Caco-2 (cell line): Measurements from ENCODE around the gene SALL3. TPM values are rescaled to one million over a fixed set of nuclear protein-coding genes. Genes with fewer than 3 reads are reported as not detected.

Experiments used
- BruUV-seq: library from RNA; stranded (reverse); fragments of 400-500 nt; replicated peaks from 2 replicates; lab custom pipeline; 2021; lab: Mats Ljungman, UMichigan
- CTCF ChIA-PET: fragments of 300-600 bp; sonication (Branson Sonifier 250); formaldehyde crosslinking; loops from one replicate; lab custom pipeline; 2022; ENCODE audit warnings: antibody characterized with exemption; lab: Charles Lee
- POLR2A ChIA-PET: fragments of 300-600 bp; sonication (Branson Sonifier 250); formaldehyde crosslinking; loops from one replicate; lab custom pipeline; 2022; ENCODE audit warnings: antibody characterized with exemption; lab: Charles Lee
- DNase-seq, 2 experiments: peaks; one replicate each; pipeline versions ENCODE4 v3.0.0 to v3.0.0-alpha.2; 2020 to 2022
- H3K27me3 ChIP-seq: replicated peaks from 2 replicates; pipeline ENCODE4 v1.6.0; 2011; ENCODE audit warnings: low read length; ENCODE audit not compliant: control insufficient read depth, insufficient read depth
- H3K36me3 ChIP-seq: 2 replicates; pipeline ENCODE4 v1.5.1; 2011; ENCODE audit warnings: low read length; ENCODE audit not compliant: control insufficient read depth, insufficient read depth
- H3K4me1 ChIP-seq: fragments of 250-450 bp; sonication (Bioruptor Pico); 2 replicates; pipeline ENCODE4 v1.5.1; 2020; ENCODE audit warnings: mild to moderate bottlenecking
- H3K4me3 ChIP-seq: 2 replicates; pipeline ENCODE4 v1.5.1; 2011; ENCODE audit warnings: low read depth, mild to moderate bottlenecking, control low read depth, low read length
- H3K9me3 ChIP-seq: fragments of 250-450 bp; sonication (Bioruptor Pico); 2 replicates; pipeline ENCODE4 v1.5.1; 2020; ENCODE audit warnings: mild to moderate bottlenecking, moderate library complexity
- H3K27ac Mint-ChIP-seq: one replicate; pipeline ENCODE4 v1.8.0; 2022; ENCODE audit warnings: mixed read lengths; ENCODE audit not compliant: unreplicated experiment
- H3K27me3 Mint-ChIP-seq: one replicate; pipeline ENCODE4 v1.8.0; 2022; ENCODE audit warnings: mixed read lengths; ENCODE audit not compliant: insufficient read depth, unreplicated experiment
- H3K36me3 Mint-ChIP-seq: one replicate; pipeline ENCODE4 v1.8.0; 2022; ENCODE audit warnings: mild to moderate bottlenecking, mixed read lengths; ENCODE audit not compliant: insufficient read depth, unreplicated experiment
- H3K4me1 Mint-ChIP-seq: one replicate; pipeline ENCODE4 v1.8.0; 2022; ENCODE audit warnings: low read depth, mixed read lengths; ENCODE audit not compliant: unreplicated experiment
- H3K4me3 Mint-ChIP-seq: one replicate; pipeline ENCODE4 v1.8.0; 2022; ENCODE audit warnings: mild to moderate bottlenecking, moderate library complexity, mixed read lengths; ENCODE audit not compliant: unreplicated experiment
- H3K9me3 Mint-ChIP-seq: one replicate; pipeline ENCODE4 v1.8.0; 2022; ENCODE audit warnings: mixed read lengths; ENCODE audit not compliant: unreplicated experiment
- CTCF ChIP-seq, 2 experiments: fragments of 200-600 bp in 1 of 2; IDR thresholded peaks; 1 replicate in 1 of 2; 2 replicates in 1 of 2; pipeline versions ENCODE4 v1.5.1 to v1.8.0; 2011 to 2022; ENCODE audit warnings: antibody characterized with exemption in 1 of 2, control low read depth in 1 of 2, inconsistent platforms in 1 of 2, low read depth in 1 of 2, low read length in 1 of 2, mild to moderate bottlenecking in 1 of 2, moderate library complexity in 1 of 2; ENCODE audit not compliant: insufficient read depth in 1 of 2, severe bottlenecking in 1 of 2, unreplicated experiment in 1 of 2
- intact Hi-C: fragments of 100-400 bp; cut with micrococcal nuclease; formaldehyde crosslinking; loops from one replicate; pipeline ENCODE4 v1.10.0; 2022; ENCODE audit not compliant: unreplicated experiment
- total RNA-seq: library from RNA; stranded (reverse); gene quantifications from 2 replicates; pipeline ENCODE4 v1.2.3, GENCODE V29; 2022

SALL3 gene
- total RNA-seq, 1 experiment from 2014 or later = not detected

- intact Hi-C loops = no loop called here
- H3K4me3 Mint-ChIP-seq = no peak overlapping the region
- peaks cover 3% of the 10 kb centered on the region for H3K27me3 Mint-ChIP-seq
- H3K36me3 ChIP-seq = no peaks in the 10 kb centered on the region
- ChIA-PET POLR2A (no interaction called here), CTCF (no interaction called here)
- H3K27ac Mint-ChIP-seq = no peak overlapping the region
- no peaks in the 10 kb centered on the region for H3K27me3 ChIP-seq
- no peaks in the 10 kb centered on the region for H3K4me1 Mint-ChIP-seq
- no peaks in the 10 kb centered on the region for H3K9me3 ChIP-seq
- no peaks in the 10 kb centered on the region for H3K4me1 ChIP-seq
- no peak overlapping the region for H3K4me3 ChIP-seq
- no peak for DNase-seq
- H3K36me3 Mint-ChIP-seq = no peaks in the 10 kb centered on the region
- H3K9me3 Mint-ChIP-seq = no peaks in the 10 kb centered on the region
- TF ChIP-seq CTCF (IDR thresholded peaks at IDR 0.05; ENCODE audit: insufficient read depth in 1 of 2, low read depth in 1 of 2, low read length in 1 of 2, severe bottlenecking in 1 of 2, unreplicated experiment in 1 of 2) = no peak
- no TSS peak for BruUV-seq
Measured at GRCh38 chr18:79007440-79007839, 27.8 kb downstream of the SALL3 start.

DNA sequence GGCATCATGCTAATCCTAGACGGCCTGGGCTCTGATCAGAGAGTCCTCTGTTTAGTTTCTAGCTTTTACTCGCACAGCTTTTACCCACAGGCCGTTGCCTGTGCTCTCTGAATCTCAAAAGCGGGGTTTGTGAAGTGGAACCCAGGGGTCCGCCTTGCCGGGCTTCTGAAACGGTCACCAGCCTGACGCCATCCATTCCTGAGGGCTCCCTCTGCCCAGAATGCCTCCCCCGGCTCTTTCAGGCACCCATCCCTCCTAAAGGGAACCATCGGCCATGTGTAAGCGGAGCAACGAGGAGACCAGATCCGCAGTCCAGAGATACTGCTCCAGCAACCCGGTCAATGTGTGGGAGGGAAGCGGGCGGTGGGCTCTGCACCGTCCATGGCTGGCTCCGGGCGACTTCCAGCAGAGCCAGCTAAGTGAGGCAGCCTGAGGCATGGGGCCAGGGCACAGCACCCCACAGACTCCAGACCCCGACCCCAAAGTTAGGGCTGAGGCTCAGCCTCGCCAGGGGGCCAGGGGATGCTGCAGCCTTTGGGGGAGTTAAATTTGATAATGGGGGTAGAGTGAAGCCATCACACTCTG is 28.8 kb downstream of the SALL3 start:
- DNase-seq = no peak
- H3K27me3 Mint-ChIP-seq = peaks cover 3% of the 10 kb centered on the region
- H3K4me3 ChIP-seq = no peak overlapping the region
- ChIA-PET POLR2A (no interaction called here), CTCF (no interaction called here)
- no TSS peak for BruUV-seq
- H3K9me3 Mint-ChIP-seq = no peaks in the 10 kb centered on the region
- H3K36me3 Mint-ChIP-seq = no peaks in the 10 kb centered on the region
- H3K4me1 ChIP-seq = no peaks in the 10 kb centered on the region
- no peak for TF ChIP-seq CTCF (IDR thresholded peaks at IDR 0.05; ENCODE audit: insufficient read depth in 1 of 2, low read depth in 1 of 2, low read length in 1 of 2, severe bottlenecking in 1 of 2, unreplicated experiment in 1 of 2)
- no peak overlapping the region for H3K27ac Mint-ChIP-seq
- no peaks in the 10 kb centered on the region for H3K9me3 ChIP-seq
- H3K4me3 Mint-ChIP-seq = no peak overlapping the region
- no peaks in the 10 kb centered on the region for H3K4me1 Mint-ChIP-seq
- H3K36me3 ChIP-seq = no peaks in the 10 kb centered on the region
- intact Hi-C loops = no loop called here
- H3K27me3 ChIP-seq = no peaks in the 10 kb centered on the region

- intact Hi-C loops = no loop called here
- BruUV-seq = no TSS peak
- no peaks in the 10 kb centered on the region for H3K36me3 ChIP-seq
- Mint-ChIP-seq H3K9me3 (no peaks in the 10 kb centered on the region), H3K4me3 (no peak overlapping the region), H3K27me3 (peaks cover 3% of the 10 kb centered on the region), H3K36me3 (no peaks in the 10 kb centered on the region), H3K27ac (no peak overlapping the region), H3K4me1 (no peaks in the 10 kb centered on the region)
- no peaks in the 10 kb centered on the region for H3K27me3 ChIP-seq
- no peaks in the 10 kb centered on the region for H3K9me3 ChIP-seq
- ChIA-PET POLR2A (no interaction called here), CTCF (no interaction called here)
- no peaks in the 10 kb centered on the region for H3K4me1 ChIP-seq
- H3K4me3 ChIP-seq = no peak overlapping the region
- no peak for TF ChIP-seq CTCF (IDR thresholded peaks at IDR 0.05; ENCODE audit: insufficient read depth in 1 of 2, low read depth in 1 of 2, low read length in 1 of 2, severe bottlenecking in 1 of 2, unreplicated experiment in 1 of 2)
- no peak for DNase-seq
Measured at GRCh38 chr18:79010802-79011201, 31.2 kb downstream of the SALL3 start.
